ENCODE results near the gene GABRA5.
"Not testable (repeated sequence)": the region's sequence is repeated elsewhere in the genome, so short reads cannot be mapped to it uniquely, and the experiment has no call there.

GABRA5 gene

DNA sequence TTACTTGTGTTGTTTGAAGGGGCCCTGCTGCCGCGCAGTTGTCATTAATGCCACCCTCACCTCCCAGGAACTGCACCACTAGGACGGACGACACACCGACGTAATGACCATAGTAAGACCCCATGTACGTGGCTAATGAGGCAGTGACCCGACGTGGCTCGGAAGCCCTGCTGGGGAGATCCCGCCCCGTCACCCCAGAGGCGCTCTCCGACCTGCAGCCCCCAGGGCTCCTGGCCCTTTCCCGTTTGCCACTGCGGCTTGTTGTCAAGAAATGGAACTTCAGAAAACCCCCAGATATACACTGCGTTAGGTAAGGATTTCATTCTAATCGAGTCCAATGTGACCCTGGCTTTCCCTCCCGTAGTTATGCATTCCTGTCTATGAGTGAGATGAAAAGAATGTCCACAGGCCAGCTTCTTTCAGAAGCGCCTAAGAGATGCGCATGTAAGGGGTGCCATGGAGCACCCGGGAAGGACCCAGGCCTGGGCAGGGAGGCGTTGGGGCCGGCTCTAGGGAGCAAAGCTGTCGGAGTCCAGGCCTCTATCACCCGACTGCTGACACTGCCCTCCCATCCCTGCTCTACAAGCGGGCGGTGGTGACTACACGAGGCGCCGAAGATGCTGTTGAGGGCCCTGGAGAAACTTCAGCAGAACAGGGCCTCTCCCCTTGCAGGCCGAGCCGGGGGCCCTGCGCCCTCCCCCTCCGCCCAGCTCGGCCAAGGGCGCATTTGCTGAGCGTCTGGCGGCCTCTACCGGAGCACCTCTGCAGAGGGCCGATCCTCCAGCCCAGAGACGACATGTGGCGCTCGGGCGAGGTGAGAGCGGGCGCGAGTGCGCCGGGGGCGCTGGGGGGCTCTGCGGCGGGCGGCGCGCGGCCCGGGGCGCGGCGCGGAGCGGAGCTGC lies at the start of gene GABRA5:
TSS of gene GABRA5 (plus strand) at position 765 of the 902 bp plus-strand sequence. CDS start 2,187 bp downstream, outside the sequence.
- DNase-seq = no peak

DNA sequence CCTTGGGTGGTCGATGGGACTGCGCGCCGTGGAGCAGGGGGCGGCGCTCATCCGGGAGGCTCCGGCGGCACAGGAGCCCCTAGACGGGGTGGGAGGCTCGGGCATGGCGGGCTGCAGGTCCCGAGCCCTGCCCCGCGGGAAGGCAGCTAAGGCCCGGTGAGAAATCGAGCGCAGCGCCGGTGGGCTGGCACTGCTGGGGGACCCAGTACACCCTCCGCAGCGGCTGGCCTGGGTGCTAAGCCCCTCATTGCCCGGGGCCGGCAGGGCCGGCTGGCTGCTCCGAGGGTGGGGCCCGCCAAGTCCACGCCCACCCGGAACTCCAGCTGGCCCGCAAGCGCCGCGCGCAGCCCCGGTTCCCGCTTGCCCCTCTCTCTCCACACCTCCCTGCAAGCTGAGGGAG lies 35.7 kb upstream of the GABRA5 start:
- DNase-seq = not testable (repeated sequence)

DNA sequence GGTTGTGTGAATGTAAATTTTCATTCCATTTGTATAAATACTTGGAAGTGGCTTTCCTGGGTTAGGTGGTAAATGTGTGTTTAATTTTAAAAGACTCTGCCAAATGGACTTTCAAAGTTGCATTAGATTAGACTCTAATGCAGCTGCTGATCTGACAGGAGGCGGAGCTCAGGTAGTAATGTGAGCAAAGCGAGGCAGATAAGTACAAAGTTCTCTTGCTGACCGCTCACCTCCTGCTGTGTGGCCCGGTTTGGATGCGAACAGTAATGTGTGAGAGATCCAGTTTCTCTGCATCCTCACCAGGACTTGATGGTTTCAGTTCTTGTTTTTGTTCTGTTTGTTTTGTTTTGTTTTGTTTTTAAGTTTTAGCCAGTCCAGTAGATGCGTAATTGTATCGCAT lies 34.9 kb upstream of the GABRA5 start:
- no peak for DNase-seq

DNA sequence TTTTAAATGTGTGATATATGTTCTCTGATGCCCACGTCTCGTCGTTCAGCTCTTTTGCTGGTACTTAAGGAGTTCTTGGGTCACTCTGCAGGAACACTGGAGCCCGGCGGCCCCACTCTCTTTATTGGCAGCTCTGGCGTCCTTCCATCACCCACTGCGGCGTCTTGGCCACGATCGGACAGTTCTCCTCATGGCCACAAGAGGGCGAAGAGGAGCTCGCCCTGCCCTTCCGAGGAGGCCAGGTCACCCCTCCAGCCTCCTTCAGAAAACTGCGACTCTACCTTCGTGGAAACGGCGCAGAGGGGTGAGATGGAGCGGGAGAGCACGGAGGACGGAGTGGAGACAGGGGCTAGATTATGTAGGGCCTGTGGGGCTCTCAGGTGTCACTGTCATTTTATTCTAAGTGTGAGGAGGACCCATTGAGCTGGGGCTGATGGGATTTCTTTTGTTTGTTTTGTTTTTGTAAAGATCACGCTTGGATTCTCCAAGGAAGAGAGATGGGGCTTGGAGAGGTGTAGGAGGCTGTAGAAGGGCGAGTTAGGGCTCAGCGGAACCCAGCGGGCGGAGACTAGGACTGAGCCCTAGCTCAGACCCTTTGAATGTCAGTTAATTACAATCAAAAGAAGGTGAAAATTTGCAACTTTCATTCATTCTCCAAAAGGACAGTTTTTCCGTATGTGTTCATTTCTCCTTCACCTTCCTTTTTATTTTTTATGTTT lies 28.0 kb upstream of the GABRA5 start:
- no peak for DNase-seq

DNA sequence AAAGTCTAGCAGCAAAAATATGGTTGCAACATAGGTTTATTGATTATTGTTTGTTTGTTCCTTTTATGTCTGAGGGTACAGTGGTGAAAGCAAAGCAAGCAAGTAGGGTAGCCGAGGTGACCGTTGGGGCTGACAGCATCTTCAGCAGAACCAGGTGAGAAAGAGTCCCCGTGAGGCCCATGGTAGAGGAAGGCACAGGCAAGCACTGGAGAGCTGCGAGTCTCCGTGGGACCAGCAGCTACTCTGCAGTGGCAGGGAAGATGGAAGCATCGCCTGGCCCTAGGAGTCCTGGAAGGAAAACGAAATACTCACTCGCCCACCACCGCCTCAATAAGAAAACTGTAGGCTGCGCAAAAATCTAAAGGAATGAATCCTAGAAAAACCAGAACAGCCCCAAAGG lies 25.3 kb upstream of the GABRA5 start:
- no peak for DNase-seq

DNA sequence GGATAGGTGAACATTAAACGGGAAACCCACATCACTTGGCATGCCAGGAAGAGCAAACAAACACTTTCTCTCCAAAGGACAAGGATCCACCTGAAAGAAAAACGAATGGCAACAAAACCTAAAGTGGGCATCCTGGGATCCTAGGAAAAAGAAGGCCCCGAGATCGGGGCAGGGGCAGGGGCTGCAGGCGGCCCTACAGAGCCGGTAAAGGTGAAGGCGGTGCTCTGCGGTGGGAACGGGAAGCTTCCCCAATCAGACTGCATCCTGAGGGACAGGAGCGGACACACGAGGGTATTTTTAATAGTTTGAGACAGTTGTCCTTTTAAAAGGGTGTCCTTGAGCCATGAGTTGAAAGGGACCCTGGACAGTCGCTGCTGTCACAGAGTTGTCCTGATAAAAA lies 24.9 kb upstream of the GABRA5 start:
- no peak for DNase-seq

DNA sequence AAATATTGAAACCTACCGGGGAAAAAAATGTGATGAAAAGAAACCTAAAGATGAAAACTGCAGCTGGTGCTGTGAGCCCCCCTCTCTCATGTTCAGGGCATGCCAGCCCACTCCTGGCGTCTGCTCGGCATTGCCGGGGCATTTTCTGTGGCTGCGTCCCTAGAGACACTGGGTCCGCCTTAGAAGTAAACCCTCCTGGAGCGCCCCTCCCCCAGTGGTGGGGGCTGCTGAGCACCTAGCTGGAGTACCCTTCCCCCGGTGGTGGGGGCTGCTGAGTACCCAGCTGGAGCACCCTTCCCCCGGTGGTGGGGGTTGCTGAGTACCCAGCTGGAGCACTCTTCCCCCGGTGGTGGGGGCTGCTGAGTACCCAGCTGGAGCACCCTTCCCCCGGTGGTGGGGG lies 24.5 kb upstream of the GABRA5 start:
- DNase-seq = no peak

DNA sequence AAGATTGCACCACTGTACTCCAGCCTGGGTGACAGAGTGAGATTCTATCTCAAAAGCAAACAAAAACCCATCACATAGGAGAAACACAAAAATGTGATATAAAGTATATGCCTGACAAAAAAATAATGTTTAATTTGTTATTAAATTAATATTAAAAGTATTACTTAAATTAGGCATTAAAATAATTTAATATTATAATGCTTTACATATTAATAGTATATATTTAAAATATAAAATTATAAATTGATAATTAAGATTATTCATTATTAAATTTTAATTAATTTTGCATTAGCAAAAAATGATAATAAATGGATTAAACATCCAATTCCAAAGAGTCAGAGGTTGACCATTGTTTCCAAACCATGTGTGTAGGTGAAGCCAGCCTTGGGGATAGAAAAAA lies 22.0 kb upstream of the GABRA5 start:
- no peak for DNase-seq

DNA sequence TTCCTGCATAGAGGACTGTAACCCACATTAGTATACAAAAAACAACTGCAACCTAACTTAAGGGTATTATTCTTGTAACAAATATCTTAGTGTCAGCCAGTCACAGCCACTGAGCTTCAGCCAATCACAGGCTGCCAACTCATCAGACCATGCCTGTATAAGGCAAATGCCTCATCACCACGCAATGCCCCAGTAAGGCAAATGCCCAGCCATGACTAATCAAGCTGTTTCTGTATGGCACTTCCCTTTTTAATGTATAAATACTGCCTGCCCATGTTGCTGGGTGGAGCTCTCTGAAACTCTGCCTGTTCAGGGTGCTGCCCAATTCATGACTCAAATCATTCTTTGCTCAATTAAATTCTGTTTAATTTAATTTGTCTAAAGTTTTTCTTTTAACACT lies 18.4 kb upstream of the GABRA5 start:
- DNase-seq = no peak

DNA sequence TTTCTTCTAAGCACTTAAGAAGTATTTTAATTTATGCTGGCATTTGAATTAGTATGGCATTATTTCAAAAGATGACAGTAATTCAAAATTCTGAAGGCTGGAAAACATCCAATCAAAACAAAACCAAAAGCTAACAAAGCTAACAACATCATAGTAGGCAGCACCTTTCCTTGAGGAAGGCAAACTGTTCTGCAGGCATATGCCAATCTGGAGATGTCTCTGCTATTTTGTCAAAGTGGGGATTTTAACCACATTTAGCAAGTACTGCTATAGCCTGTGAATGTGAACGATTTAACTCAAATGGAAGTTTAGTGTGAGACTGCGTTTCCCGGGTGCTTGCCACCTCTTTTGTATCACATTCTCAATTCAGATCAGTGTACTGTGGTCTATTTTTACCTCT lies 16.7 kb upstream of the GABRA5 start:
- DNase-seq = no peak

DNA sequence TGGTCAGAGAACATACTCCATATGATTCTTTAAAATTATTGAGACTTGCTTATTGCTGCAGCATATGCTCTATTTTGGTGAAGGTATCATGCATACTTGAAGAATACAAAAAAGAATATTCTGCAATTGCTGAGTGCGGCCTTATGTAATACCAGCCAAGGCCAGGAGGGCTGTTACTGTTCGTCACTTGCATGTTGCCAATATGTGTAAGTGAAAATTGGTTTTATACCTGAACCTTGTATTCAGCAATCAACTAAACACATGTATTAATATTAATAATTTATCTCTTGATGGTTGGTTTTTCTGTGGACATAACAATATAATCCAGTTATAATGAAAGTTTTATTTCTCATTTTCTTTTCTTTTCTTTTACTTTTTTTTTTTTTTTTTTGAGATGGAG lies 13.9 kb upstream of the GABRA5 start:
- DNase-seq = no peak

DNA sequence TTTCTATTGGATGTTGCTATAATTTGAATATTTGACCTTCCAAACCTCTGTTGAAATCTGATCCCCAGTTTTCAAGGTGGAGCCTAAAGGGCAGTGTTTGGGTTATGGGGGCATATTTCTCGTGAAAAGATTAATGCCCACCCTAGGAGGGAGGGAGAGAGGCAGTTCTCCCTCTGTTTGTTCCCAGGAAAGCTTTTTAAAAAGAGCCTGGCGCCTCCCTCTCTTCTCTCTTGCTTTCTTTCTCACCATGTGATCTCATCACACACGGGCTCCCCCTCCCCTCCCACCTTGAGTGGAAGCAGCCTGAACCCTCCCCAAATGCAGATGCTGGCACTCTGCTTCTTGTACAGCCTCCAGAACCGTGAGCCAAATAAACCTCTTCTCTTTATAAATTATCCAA lies 12.4 kb upstream of the GABRA5 start:
- no peak for DNase-seq

DNA sequence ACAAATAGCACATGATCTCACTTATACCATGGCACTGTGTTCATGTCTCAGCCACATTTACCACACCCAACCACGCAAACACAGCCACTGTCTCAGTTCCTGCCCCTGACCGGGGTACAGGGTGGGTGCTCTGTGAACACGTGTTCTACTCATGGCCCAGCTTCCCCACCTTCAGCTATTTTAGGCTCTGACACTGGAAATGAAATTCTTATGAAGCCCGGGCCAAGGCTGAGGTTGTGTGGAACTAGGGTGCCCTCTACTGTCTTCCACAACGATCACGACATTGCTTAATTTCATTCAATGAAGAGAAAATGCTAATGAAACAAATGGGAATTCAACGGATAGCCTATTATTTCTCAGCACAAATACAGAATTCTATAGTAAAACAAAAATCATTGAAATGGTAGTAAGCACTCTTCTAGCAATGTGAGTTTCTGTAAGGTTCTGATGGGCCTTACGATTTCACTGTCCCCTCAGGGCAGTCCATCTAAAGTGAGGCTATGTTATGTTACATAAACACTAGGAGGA lies 2.1 kb upstream of the GABRA5 start:
- DNase-seq = peak; percentile 39

DNA sequence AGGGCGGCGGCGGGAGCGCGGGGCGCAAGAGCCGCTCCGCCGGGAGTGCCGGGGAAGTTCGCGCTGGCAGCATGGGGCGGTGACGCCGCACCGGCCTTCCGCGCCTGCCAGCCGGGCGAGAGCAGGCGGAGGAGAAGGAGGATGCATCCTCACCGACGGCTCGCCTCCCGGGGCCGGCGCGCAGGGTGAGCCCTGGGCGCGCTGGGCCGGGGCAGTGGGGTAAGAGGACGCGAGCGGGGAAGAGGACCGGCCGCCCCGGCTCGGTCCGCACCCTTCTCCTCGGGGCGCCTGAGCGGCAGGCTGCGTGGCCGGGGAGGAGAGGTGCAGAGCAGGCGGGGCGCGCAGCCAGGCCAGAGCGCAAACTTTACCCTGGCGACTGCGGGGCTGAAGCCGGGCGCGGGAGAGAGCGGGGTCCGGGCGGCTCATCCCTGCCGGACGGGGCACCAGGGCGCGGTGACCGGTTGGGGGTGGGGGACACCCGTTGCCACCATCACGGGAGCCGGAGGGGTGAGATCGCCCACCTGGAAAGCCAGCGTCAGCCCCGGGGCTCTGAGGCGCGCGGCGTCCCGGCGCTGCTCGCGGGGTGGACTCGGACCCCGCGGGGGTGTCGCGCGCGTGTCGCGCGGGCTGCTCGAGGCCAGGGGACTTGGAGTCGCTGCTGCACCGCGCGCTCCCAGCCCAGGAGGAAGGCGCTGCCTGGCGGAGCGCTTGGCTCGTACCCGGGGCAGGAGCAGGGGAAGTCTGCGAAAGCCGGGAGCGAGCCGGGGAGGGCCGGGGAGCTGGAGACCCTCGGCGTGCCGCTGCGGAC lies 542 bp downstream of the GABRA5 start:
- DNase-seq = no peak

DNA sequence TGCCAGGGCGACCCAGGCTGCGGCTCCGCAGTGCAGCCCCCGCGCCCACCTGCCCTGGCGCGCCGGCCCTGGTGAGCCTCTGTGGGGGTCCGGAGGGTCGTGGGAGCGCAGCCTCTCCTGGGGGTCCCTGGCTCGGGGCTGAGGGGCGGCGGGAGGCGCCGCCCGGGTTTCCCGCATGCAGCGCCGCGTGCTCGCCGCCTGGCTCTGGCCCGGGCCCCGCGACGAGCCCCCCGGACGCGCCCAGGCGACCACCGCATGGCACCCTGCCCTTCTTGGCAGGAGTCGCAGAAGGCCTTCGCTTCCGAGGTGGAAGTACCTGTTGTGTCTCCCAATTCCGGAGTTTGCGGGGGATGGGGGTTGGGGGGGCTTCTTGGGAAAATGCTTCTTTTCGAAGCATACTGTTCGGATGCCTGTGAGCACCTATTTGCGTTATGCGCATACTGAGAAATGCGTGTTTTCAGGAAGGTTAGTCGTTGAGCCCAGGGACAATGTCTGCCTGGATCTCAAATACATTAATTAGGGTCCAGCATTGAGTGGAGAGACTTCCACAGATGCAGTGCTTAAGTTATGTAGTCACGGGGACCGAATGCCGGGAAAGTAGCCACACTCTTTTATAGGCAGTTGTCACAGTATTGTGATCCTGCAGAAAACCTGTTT lies 1.3 kb downstream of the GABRA5 start:
- no peak for DNase-seq

DNA sequence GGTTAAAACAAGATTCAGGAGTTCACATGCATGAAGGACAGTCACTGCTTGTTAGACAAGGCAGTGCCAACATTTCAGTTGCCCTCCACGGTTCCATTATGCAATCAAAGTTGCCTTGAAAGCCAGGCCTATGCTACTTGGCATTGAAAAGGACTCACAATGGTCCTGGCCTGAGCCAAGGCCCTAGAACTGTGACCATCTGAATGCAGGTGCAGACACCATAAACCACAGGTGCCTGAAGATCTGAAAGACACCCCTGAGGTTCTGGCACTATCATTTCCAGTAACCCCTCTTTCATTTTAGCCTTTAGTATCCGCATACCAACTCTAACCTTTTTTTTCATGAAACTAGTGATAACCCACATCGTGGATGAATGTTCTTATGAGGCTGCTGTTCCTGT lies 2.8 kb downstream of the GABRA5 start:
- no peak for DNase-seq

DNA sequence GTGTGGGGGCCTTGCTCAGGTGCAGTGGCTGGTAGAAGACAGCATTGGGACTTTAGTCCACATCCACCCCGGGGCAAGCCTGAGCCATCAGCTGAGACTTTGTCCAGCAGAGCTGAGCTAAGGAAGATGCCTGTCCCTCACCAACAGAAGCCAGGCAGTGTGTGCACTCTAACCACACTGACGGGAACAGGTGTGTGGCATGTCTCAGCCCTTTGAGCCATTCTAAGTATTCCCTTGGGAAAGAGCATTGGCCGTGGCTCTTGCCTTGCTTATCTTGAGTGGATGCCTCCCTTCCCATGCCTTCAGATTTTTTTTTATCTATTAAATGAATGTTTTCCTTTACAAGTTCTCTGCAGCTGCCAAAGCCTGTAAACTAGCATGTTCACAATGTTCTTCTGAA lies 3.5 kb downstream of the GABRA5 start:
- DNase-seq = no peak

DNA sequence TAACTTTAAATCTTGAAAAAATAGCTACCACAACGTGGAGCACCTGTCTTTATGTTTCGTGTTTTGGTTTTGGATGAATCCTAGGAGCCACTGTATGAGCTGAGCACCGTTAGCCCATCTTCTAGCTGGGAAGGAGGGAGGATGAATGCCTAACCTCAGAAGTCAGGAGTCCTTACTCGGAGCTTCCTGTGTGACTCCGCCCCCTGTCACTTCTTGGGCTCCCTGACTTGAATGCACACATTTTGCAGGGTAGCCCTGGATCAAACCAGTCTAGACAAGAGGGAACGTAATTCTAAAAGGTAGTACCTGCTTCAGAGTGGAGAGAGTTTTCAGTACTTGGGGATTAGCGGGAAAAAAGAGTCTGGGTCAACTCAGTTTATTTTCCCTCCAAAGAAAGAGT lies 5.3 kb downstream of the GABRA5 start:
- no peak for DNase-seq

DNA sequence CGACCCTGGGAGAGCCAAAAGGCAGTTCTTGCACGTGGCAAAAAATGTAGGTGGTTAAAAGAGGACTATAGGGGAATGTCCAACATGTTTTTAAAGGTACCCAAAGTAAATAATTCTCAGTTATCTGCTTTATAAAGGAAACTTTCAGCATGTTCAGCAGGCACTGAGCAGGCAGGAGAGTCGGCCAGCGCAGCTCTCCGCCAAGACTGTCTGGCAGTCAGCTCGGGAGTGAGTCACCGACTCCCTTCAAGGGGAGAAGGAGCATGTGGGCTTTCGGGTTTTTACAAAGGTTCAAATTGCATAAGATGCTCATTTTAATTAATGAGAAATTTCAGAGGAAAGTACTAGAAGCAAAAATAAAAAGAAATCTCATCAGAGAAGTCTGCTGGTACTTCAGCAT lies 7.0 kb downstream of the GABRA5 start:
- no peak for DNase-seq

DNA sequence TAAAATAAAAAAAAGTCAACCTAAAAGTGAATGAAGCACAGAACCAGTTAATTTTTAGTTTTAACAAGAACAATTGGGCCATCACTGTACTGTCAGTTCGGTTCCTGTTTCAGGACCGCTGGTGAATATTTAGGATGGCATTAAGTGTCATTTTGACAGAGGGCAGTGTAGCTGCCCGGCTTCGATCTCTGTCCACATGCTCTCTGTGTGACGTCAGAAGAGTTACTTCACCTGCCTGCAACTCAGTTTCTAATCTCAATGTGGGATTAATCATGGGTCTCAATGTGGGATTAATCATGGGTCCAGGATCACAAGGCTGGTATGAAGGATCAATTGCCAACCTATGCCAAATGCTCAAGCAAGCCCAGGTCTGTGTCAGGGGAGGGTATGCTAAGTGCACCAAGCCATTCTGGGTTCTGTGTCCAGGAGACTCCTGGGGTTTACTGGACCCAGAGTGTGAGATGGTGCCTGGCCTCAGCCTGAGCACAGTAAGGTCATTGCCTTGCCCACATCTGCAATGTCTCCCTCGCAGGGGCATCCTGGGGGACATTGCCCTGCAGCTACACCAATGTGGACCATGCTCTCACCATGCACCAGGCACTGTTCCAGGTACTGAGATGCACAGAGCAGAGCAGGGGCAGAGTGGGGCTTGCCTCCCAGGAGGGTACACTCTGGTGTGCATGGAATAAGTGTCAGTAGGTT lies 8.1 kb downstream of the GABRA5 start:
- DNase-seq = no peak

DNA sequence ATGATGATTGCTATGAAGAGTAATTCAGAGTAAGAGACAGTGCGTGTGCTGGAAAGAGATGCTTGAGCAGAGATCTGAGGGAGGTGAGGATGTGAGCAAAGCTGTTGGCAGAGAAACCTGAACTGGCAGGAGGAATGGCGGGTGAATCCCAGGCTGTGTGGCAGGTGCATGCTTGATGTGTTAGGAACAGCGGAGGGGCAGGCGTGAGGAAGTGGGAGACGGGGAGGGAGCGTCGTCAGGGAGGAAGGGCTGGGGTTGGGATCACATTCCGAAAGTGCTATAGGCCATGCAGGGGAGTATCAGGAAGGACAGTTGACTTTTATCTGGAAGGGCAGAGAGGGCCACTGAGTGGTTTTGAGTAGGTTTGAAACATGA lies 8.6 kb downstream of the GABRA5 start:
- DNase-seq = no peak

DNA sequence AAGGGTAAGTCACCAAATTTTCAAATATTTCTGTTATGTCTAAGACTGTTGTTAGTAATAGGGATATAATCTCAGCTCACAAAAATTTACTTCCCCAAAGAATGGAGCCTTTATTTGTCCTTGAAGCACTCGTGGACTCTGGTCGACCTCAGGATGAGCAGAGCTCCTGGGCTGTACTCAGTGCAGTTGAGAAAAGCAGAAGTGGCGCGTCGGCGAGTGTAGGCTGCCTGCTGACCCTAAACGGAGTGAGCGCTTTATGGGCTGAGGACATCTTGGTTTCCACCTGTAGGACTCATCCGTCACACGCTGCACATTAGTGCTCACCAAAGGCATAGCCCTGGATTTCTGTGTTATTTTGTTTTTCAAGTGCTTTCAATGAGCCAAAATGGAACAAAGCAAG lies 11.0 kb downstream of the GABRA5 start:
- no peak for DNase-seq
